GM12878 (cell line): ENCODE results near the gene RASL12. TPM values are rescaled to one million over a fixed set of nuclear protein-coding genes. Genes with fewer than 3 reads are reported as not detected.

ENCODE experiments used
- ATF2 ChIP-seq: IDR thresholded peaks from 2 replicates; pipeline ENCODE4 v1.6.1; 2012; ENCODE audit warnings: low read length, inconsistent platforms
- ATF3 ChIP-seq: IDR thresholded peaks from 2 replicates; pipeline ENCODE4 v1.6.1; 2011; ENCODE audit warnings: low read depth, mild to moderate bottlenecking, low read length, moderate library complexity, borderline replicate concordance; ENCODE audit errors: extremely low read depth
- ATF7 ChIP-seq: fragments of 450-650 bp; IDR thresholded peaks from 2 replicates; pipeline ENCODE4 v1.6.1; 2016; ENCODE audit warnings: low read depth, mild to moderate bottlenecking
- BMI1 ChIP-seq: fragments of 450-650 bp; IDR thresholded peaks from 2 replicates; pipeline ENCODE4 v1.6.1; 2016; ENCODE audit warnings: mild to moderate bottlenecking, moderate library complexity, borderline replicate concordance
- CREM ChIP-seq: IDR thresholded peaks from 2 replicates; pipeline ENCODE4 v1.6.1; 2014; ENCODE audit warnings: antibody characterized with exemption, low read depth
- DPF2 ChIP-seq: fragments of 450-650 bp; IDR thresholded peaks from 2 replicates; pipeline ENCODE4 v1.6.1; 2017; ENCODE audit warnings: mild to moderate bottlenecking
- EP300 ChIP-seq, 2 experiments: fragments of 150-350 bp in 1 of 2; IDR thresholded peaks; 2 replicates each; pipeline ENCODE4 v1.6.1; 2011 to 2012; ENCODE audit warnings: low read depth in 2 of 2, low read length in 2 of 2, borderline replicate concordance in 1 of 2, improper control_type of control experiment in 1 of 2, inconsistent platforms in 1 of 2; ENCODE audit not compliant: control insufficient read depth in 1 of 2
- ESRRA ChIP-seq: IDR thresholded peaks from 2 replicates; pipeline ENCODE4 v1.6.1; 2012; ENCODE audit warnings: mild to moderate bottlenecking, low read length, improper control_type of control experiment
- IRF3 ChIP-seq: fragments of 450-650 bp; IDR thresholded peaks from 2 replicates; pipeline ENCODE4 v1.6.1; 2014; ENCODE audit warnings: mild to moderate bottlenecking
- IRF4 ChIP-seq: IDR thresholded peaks from 2 replicates; pipeline ENCODE4 v1.6.1; 2011; ENCODE audit warnings: low read depth, low read length
- MAX ChIP-seq: IDR thresholded peaks from 2 replicates; pipeline ENCODE4 v1.6.1; 2012; ENCODE audit warnings: low read depth, low read length, improper control_type of control experiment
- MEF2B ChIP-seq: fragments of 450-650 bp; IDR thresholded peaks from 2 replicates; pipeline ENCODE4 v1.6.1; 2018; ENCODE audit warnings: mild to moderate bottlenecking, moderate library complexity; ENCODE audit not compliant: partially characterized antibody, poor library complexity, severe bottlenecking
- MXI1 ChIP-seq: fragments of 150-350 bp; IDR thresholded peaks from 2 replicates; pipeline ENCODE4 v1.6.1; 2011; ENCODE audit warnings: low read depth, mild to moderate bottlenecking, inconsistent platforms, low read length, improper control_type of control experiment
- NFYA ChIP-seq: IDR thresholded peaks from 2 replicates; pipeline ENCODE4 v1.6.1; 2011; ENCODE audit warnings: low read depth, mild to moderate bottlenecking, low read length, improper control_type of control experiment, borderline replicate concordance
- PAX8 ChIP-seq: fragments of 450-650 bp; IDR thresholded peaks from 2 replicates; pipeline ENCODE4 v1.6.1; 2017; ENCODE audit warnings: mild to moderate bottlenecking, moderate library complexity
- POLR2A ChIP-seq: IDR thresholded peaks from 2 replicates; pipeline ENCODE4 v1.6.1; 2011; ENCODE audit warnings: low read depth, mild to moderate bottlenecking, low read length
- RAD21 ChIP-seq: IDR thresholded peaks from 2 replicates; pipeline ENCODE4 v1.6.1; 2011; ENCODE audit warnings: mild to moderate bottlenecking, low read depth, low read length, moderate library complexity; ENCODE audit not compliant: insufficient read depth
- RB1 ChIP-seq: fragments of 450-650 bp; formaldehyde crosslinking; IDR thresholded peaks from 2 replicates; pipeline ENCODE4 v1.6.1; 2017; ENCODE audit warnings: mild to moderate bottlenecking, borderline replicate concordance
- RELA ChIP-seq: fragments of 450-650 bp; IDR thresholded peaks from 2 replicates; pipeline ENCODE4 v1.8.0; 2014; ENCODE audit warnings: borderline replicate concordance; ENCODE audit not compliant: partially characterized antibody
- SMAD1 ChIP-seq: fragments of 450-650 bp; IDR thresholded peaks from 2 replicates; pipeline ENCODE4 v1.6.1; 2018; ENCODE audit warnings: mild to moderate bottlenecking, low read depth; ENCODE audit not compliant: partially characterized antibody
- STAT1 ChIP-seq: fragments of 450-650 bp; conservative IDR thresholded peaks from 2 replicates; pipeline ENCODE4 v1.6.1; 2014; ENCODE audit warnings: antibody characterized with exemption, mild to moderate bottlenecking
- TAF1 ChIP-seq: IDR thresholded peaks from 2 replicates; pipeline ENCODE4 v1.6.1; 2011; ENCODE audit warnings: mild to moderate bottlenecking, low read depth, low read length, borderline replicate concordance
- TCF3 ChIP-seq: IDR thresholded peaks from 2 replicates; pipeline ENCODE4 v1.6.1; 2012; ENCODE audit warnings: low read depth, mild to moderate bottlenecking, low read length, borderline replicate concordance; ENCODE audit not compliant: insufficient read depth
- WRNIP1 ChIP-seq: IDR thresholded peaks from 2 replicates; pipeline ENCODE4 v1.6.1; 2011; ENCODE audit warnings: low read depth, low read length, improper control_type of control experiment, borderline replicate concordance
- ZBTB4 ChIP-seq: fragments of 450-650 bp; formaldehyde crosslinking; IDR thresholded peaks from 2 replicates; pipeline ENCODE4 v1.4.0; 2022; ENCODE audit warnings: mild to moderate bottlenecking, moderate library complexity
- ZNF622 ChIP-seq: fragments of 450-650 bp; IDR thresholded peaks from 2 replicates; pipeline ENCODE4 v1.6.1; 2017; ENCODE audit warnings: mild to moderate bottlenecking, inconsistent platforms
- polyA plus RNA-seq, 11 experiments: library from polyadenylated mRNA; depleted of rRNA in 4 of 11; unstranded in 6 of 11; stranded (reverse) in 5 of 11; fragments of >200 nt; fragmentation: Nextera tagmentation in 4 of 11; fragmentation: Illumina TruSeq in 1 of 11; extraction: Ambion mirVana in 4 of 11; extraction: Trizol in 1 of 11; gene quantifications; 1 replicate in 1 of 11; 2 replicates in 10 of 11; pipeline versions ENCODE4 v1.2.1 to v1.2.3, GENCODE V29; 2011 to 2016; ENCODE audit warnings: inconsistent platforms in 2 of 11, missing spikeins in 2 of 11, low read depth in 1 of 11
- total RNA-seq, 4 experiments: library from RNA; depleted of rRNA in 3 of 4; stranded (reverse); fragments of >200 nt in 3 of 4; fragmentation: Illumina TruSeq in 1 of 4; extraction: Trizol in 1 of 4; gene quantifications; 2 replicates each; pipeline versions ENCODE4 v1.2.1 to v1.2.3, GENCODE V29; 2013 to 2021

The RASL12 gene
- total and polyA plus RNA-seq, 10 of the 15 experiments (the other 5 are each of a cell fraction or from before 2014, with no cell fraction given) = 0.06 to 0.10 TPM; not detected in 8

GRCh38 chr15:65049418-65049840 lies 18.4 kb downstream of the RASL12 start (continued):
- TF ChIP-seq NFYA (peak; percentile 64), RB1 (peak; percentile 81; the same call in 1 of the 2 replicates), TCF3 (no peak), SMAD1 (no peak), ATF3 (peak; percentile 62; the same call in 1 of the 2 replicates), ATF2 (no peak), EP300 (IDR thresholded peaks at IDR 0.05; ENCODE audit: borderline replicate concordance in 1 of 2, control insufficient read depth in 1 of 2, low read depth in 2 of 2, low read length in 2 of 2) (no peak), MXI1 (peak; percentile 94), MAX (peak; percentile 83), RELA (peak; percentile 65), PAX8 (no peak), POLR2A (no peak), STAT1 (no peak), IRF3 (peak; percentile 60; the same call in 1 of the 2 replicates), DPF2 (peak; percentile 65), CREM (peak; percentile 24; the same call in 1 of the 2 replicates), ESRRA (no peak), MEF2B (peak; percentile 99), ATF7 (peak; percentile 17; the same call in 1 of the 2 replicates), RAD21 (no peak), ZBTB4 (CRISPR knock-in tag) (no peak), WRNIP1 (no peak), BMI1 (peak; percentile 100), ZNF622 (no peak), TAF1 (no peak), IRF4 (no peak)
